HL-60/S4 (cell line): ENCODE data around the gene VENTX.

Experiments
- in situ Hi-C: fragments of 300-500 bp; cut with MboI; formaldehyde crosslinking; loops from 2 replicates; pipeline ENCODE4 v1.14.3; 2022; ENCODE audit warnings: low sequenced_read_pairs

VENTX gene

DNA sequence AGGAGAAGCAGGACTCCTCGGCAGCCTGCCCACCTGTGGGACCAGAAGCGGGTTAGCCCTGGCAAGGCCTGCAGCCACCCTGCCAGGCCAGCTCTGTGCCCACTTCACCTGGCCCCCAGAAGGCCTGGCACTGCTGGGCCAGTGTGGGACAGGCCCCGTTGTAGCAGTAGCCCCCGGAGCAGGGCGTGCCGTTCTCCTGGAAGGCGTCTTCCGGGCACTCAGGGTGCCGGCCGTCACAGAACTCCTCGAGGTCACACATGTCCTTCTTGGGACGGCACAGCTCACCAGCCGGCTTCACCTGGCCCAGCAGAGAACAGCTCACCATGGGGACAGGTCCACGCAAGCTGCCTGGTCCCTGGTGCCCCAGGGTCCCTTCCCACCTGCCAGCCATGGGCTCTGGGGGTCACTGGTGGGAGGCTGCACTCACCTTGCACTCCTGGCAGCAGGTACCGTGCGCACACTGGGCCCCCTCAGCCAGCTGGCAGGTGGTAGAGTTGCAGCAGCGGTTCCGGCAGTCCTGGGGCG lies 33.2 kb downstream of the VENTX start:
- in situ Hi-C loops = no loop called here

DNA sequence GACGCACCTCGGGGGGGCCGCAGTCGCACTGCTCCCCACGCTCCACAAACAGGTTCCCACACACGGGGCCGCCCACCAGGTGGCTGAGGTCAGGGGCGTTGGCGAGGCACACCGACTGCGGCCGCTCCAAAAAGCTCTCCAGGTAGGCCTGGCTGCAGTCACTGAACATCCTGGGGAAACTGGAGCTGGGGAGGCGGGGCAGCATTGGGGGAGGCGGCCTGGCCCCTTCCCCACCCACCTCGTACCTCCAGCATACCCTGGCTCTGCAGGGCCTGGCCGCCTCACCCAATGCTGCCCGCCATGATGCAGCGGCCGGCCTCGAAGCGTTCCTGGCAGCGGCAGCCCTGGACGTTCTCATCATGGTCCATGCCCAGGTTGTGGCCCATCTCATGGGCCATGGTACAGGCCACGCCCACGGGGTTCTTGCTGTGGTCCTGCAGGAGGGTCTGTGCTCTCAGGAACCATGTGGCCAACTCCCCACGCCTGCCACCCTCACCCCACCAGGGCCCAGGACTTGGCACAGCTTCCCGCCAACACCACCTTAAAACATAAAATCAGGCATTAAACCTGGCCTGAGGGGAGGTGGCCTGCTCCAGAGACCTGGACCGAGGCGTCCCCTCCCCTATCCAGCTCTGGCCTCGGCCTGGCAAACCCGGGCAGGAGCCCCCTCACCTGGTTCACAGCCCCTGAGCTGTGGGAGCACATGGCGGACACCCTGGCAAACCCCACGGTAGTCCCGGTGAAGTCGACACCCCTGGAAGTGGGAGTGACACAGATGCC lies 34.1 kb downstream of the VENTX start:
- in situ Hi-C loops = no loop called here

DNA sequence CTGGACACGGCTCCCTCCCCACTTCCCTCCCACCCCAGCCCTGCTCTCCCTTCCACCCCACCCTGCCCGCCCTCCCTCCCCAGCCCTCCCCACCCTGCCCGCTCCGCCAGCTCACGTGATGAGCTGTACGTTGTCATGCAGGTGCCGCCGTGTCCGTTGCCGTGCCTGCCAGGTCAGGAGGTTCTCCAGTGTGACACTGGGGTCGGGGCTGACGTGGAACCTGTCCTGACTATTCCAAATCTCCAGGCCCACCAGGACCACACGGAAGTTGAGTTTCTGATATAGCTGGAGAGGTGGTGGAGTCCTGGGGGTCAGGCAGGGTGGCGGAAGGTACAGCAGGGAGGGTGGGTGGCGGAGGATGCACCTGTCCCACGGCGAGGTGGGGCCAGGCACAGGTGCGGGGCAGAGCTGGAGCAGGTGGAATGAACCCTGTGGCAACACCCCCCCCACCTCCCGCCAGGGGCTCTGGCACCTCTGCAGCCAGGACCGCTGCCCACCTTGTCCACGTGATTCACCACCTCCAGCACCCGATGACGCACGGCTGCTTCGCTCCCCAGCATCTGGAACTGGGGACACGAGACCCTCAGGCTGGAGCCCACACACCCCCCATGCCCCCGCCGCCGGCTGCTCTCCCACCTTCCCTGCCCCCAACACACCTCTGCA lies 34.8 kb downstream of the VENTX start:
- in situ Hi-C loops = no loop called here

DNA sequence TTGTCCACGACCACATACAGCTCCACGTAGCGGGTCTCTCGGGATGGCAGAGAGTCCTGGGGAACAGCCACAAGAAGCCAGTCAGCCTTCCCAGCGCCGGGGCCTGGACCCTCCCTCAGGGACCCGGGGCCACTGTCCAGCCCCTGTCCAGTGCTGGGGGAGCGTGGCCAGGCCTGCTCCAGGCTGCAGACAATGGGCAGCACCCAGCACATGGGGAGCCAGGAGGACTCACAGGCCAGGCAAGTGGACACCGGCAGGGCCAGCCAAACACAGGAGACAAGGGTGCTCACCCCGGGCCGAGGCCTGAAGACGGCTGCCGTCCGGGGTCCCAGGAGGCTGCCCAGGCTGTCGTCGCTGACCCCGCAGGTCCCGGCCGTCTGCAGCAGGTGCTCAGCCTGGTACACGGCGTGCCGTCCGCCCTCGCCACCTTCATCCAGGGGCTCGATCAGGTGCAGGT lies 35.3 kb downstream of the VENTX start:
- in situ Hi-C loops = no loop called here

DNA sequence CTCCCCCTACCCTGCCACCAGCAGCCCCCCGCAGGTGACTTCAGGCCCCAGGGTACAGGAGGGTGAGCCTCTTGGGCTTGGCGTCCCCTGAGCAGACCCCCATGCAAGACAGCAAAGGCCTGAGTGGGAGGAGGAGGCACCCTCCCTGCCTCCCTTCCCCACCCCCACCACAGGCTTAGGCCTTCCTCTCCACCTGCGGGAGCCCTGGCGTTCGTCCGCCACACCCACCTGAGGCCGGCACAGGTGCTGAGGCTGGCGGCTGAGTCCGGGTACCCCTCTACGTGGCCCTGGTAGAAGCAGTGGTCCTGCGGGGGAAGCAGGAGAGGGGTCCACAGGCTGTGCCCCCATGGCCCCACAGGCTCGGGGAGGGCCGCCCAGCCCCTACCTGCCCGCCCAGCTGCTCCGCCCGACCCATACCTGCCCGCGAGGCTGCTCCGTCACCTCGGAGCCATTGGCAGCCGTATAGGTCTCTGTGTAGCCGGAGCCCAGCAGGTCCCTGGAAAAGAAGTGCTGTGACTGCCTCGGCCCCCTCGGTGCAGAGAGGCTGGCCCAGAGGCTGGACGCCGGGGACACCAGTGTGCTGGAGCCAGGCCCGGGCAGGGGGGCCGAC lies 36.0 kb downstream of the VENTX start:
- in situ Hi-C loops = no loop called here

DNA sequence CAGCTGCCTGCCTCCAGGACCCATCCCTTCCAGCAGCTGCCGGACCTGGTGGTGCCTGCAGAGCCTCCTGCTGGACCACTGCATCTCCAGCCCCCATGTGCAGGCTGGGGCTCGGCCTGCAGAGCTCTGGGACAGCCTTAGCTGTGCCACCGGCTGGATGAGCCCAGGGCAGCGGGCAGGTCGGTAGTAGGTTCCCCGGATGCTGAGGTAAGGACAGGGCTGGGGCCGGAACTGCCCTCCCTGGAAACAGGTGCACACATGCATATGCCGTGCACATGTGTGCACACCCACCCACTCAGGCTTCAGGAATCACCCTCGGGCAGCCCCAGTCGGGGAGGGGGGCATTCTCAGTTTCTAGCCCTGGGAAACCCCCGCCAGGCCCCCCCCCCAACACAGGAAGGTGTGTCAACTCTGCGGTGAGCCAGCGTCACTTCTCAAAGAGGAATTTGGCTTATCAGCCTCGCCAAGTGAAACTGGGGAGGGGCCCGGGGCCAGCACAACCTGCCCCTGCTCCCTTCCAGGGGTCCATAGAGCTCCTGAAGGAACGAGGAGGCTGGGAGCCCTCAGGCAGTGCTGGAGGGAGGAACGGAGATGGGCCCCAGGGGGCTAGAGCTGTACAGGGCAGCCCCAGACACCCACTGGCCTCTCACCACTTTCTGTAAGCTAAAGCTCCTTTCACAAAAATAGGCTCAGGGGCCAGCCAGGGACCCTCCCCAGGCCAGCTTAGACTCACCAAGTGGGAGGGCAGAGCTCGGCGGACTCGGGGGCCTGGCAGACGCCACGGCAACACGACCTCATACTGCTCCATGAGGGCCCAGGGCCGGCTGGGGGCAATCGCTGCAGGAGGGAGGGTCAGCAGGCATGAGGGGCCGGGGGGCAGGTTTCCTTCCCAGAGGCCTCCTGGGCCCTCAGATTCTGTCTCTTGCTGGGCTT lies 37.4 kb downstream of the VENTX start:
- in situ Hi-C loops = no loop called here

DNA sequence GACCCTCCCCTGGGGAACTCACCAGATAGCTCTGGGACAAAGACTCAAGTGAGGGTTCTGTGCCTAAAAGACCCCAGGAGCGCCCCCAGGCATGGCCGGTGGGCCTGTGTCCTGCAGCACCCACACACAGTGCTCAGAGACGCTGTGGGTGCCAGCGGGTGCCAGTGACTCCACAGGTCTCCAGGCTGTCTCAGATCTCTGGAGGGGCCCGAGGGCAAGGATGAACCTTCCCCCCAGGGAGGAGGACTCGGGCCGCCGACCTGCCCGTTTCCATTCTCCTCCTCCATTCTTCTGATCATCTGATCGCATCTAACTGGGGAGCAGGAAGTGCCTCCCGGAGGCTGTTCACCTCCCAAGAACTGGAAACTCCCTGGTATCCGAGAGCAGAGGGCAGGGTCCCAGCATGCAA lies 38.0 kb downstream of the VENTX start:
- in situ Hi-C loops = no loop called here

DNA sequence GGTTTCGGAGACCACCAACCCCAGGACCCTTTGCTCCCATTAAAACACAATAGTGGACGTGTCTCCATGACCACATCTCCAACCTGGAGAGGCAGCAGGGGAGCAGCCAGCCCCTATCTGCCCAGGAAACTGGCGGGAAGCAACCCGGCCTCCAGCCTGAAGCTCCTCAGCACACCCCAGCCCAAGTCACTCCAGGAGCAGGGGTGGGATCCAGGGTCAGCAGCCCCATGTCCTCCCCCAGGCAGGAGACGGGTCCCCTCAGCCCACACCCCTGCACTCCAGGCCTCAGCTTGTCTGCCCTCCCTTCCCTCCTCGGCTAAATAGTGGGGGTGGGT lies 38.4 kb downstream of the VENTX start:
- in situ Hi-C loops = no loop called here

DNA sequence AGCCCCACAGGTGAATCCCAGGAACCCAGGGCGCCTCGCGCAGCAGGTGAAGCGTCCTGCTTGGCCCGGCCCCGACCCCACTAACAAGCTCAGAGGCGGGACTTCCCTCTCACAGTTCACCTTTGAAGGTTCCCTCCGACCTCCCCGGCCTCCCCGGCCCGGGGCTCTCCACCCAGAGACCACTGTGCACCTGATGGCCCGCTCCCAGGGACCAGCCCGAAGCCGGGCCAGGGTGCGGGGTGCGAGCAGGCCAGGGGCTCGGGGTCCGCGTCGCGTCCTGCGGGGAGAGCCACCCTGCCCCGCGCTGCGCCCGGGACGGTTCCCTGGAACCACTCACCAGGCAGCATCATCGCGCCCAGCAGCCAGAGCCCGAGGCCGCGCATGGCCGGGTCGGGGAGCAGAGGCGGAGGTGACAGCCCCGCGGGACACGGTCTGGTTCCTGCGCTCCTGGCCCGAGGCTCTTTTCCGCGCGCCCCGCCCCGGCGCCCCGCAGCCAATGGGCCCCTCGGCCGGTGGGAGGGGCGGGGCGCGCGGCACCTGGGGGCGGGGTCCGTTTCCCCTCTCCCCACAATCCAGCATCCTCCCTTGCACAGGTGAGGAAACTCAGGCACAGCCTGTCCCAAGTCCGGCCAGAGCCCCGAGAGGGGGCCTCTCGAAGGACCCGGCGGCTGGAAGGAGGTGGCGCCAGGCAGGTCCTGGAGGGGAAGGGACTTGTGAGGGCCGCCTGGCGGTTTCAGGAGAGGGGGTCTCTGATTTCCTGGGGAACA lies 39.0 kb downstream of the VENTX start, which contains the start of gene ADAM8:
ADAM8 (minus strand) TSS at position 434 of the 767 bp plus-strand sequence; CDS start at position 383, 51 bp downstream.
- in situ Hi-C loops = no loop called here

DNA sequence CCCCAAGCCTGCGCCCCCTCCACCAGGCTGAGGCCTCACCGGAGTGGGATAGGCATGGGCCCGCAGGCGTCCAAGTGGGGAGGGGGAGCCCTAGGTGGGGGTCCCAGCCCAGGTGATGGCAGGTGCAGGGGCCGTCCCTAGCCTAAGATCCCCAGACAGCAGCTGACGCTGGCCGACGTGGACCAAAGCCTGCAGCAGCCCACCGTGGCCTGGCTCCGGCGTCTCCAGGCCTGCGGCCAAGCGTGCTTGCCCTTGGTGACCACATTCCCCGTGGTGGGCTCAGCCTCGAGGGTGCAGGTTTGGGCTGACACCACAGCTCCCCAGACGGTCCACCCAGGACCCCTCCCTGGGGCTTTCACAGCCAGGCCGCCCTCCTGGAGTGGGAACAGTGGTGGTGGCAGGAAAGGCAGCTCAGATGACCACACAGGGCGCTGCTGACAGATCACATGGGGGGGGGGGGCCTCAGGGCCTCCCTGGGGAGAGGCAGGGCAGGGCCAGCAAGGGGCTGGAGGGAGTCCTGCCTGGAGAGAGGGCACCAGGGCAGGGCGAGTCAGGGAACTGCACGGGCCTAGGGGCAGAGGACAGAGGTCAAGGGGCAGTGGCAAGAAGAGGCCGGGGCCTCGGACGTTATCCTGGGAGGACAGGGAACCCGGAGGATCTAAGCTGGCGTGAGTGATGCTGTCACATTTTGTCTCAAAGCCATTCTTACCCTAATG lies 39.8 kb downstream of the VENTX start:
- in situ Hi-C loops = no loop called here

DNA sequence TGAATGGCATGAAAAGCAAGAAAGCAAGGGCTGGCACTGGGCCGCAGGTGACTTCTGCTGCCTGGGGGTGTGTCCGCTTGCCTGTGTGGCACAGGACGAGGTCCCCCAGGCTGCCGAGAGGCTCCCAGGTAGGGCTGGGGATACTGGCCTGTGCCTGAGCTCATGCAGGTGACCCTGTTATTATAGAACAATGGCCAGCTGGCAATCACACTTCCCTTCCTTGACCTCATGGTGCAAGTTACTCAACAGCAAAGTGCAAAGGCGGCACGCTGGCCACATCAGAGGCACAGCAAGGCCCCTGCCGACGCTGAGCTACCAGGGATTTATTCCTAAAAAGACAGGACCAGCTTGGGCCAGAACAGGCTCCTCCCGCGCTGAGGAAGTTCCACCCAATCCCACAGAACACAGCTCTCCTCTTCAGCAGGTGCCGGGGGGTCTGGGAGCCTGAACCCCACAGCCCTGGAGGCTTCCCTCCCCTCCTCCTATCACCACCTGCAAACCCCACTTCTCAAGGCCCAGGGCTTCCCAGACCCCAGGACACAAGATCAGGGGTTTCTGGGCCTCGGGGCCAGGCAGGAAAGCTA lies 40.4 kb downstream of the VENTX start:
- in situ Hi-C loops = no loop called here

DNA sequence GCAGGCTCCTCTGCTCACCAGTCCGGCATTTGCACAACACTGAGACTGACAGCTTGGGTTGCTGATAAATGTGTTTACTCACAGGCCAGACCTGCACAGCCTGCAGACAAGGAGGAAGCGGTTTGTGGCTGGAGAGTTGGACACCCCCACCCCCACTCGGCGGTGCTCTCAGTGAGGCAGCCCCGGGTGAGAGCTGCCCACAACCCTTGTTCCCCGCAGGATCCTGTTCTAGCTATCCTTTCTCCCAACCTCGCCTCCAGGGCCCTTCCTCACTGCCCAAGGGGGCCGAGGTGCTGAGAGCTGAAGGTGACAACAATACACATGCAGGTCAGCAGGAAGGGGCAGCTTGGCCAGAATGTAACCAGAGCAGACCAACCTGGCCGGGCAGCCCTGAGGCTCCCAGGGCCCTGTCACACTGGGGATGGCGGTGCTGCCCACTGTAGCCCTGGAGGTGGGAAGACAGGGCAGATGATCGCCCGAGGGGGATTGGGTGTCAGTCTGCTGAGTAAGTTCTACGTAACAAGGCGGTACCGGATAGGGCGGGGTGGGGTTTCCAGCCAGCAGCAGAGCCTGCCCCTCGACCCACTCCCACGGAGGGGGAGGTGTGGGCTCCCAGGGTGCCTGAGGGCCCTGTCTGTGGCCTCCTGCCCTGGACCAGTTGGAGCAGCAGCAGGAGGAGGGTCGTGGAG lies 41.1 kb downstream of the VENTX start:
- in situ Hi-C loops = no loop called here

DNA sequence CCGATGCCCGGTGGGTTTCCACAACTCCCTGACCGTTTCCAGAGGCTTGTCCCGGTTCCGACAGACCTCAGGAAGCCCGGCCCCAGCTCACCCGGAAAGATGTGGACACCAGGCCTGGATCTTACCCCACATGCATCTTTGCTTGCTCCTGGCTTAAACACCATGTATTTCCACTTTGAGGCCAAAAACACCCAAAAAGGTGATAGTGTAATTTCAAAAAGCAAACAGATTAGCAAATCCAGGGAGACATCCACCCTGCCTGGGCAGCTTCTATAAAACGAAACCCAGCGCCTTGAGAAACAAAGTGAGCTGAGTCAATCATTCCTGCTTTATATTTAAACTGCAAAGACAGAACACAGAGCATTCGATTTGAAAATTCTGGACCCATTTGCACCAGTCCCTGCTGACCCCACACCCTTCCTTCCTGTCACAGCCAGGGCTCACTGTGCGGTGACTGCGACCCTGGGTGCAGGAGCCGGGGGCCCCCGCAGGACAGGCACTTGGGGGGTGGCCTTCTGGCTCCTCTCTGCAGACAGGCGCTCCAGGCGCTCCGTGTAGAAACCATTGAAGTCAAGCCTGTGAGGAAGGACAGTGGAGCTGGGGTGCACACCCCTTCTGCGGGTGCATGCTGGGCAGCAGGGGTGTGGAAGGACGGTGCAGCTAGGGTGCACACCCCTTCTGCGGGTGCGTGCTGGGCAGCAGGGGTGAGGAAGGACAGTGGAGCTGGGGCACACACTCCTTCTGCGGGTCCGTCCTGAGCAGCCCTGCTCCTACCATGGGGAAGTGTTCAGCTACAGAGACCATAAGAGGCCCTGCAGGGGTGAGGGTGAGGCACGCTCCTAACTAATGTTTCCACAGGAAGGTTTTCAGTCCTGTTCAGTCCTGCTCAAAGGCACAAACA lies 41.9 kb downstream of the VENTX start:
- in situ Hi-C loops = no loop called here

DNA sequence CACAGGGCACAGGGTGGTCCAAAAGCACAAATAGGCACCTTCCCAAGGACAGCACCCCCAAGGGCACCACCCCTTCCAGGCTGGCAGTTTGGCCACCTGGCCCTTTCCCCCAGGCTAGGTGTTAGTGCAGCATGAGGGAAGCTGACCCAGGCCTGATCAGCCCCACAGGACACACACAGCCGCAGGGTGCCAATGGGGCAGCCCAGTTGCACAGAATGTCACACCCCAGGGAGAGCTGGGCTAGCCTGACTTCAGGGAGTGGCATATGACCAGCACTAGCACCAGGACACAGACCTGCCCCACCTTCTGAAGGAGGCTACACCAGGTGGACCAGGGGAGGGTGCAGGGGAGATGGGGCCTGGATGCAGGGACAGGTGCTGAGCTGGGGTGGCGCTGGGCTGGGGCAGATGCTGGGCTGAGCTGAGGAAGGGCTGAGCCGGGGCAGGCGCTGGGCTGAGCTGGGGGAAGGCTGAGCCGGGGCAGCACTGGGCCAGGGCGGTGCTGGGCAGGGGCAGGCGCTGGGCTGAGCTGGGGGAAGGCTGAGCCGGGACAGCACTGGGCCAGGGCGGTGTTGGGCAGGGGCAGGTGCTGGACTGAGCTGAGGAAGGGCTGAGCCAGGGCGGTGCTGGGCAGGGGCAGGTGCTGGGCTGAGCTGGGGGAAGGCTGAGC lies 42.9 kb downstream of the VENTX start:
- in situ Hi-C loops = no loop called here

DNA sequence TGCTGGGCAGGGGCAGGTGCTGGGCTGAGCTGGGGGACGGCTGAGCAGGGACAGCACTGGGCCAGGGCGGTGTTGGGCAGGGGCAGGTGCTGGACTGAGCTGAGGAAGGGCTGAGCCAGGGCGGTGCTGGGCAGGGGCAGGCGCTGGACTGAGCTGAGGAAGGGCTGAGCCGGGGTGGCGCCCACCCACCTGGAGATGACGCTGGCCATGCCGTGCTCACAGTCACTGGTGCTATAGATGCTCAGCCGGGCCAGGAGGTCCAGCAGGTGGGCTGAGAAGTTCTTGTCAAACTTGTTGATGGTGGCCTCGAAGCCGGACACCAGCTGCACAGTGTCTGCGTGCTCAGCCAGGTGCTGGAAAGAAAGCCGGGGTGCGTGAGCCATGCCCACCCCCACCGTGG lies 43.4 kb downstream of the VENTX start:
- in situ Hi-C loops = no loop called here

DNA sequence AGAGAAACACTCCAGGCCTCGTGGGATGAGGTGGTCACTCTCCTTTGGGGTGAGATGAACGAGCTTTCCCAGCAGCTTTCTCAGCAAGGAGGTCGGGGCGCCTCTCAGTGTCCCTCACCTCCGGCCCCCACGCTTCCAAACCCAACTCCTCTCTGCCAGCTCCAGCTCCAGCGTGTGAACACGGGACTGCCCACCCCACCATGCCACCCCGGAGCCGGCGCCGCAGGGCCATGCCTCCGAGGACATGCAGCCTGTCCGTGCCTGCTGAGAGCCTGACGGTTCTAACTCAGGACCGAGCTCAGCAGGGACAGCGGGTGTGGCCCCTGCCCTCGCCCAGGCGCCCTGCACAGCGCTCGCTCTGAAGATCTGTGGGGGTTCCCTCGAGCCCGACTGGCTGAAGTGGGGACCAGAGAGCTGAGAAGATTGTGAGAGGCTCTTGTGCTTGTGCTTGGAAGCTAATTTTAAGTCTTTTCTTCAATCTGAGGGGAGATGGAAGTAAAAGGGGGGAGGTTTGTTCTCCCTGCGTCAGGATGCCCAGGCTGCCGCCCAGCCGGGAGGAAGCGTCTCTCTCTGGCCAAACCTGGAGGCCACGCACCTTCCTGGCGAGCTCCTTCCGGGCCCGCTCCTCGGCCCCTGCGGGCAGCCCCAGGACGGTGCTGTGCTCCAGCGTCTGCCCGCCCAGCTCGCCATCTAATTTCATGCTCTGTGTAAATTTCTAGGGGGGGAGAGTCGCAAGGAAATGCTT lies 44.1 kb downstream of the VENTX start:
- in situ Hi-C loops = no loop called here
